Hematopoietic multipotent progenitor cell treated with erythropoietin and hydrocortisone succinate and interleukin-3 and kit ligand, for 17 days (in vitro differentiated cells): ENCODE results near the gene DEFB127.
"Not testable (repeated sequence)": the region's sequence is repeated elsewhere in the genome, so short reads cannot be mapped to it uniquely, and the experiment has no call there.

Experiments used
- DNase-seq: peaks from one replicate; pipeline ENCODE4 v3.0.0-alpha.2; 2015; ENCODE audit warnings: low spot score

The DEFB127 gene

GRCh38 chr20:157154-157553 is at the start of gene DEFB127:
DEFB127 (plus strand) TSS chr20:157454; CDS start chr20:157545, 91 bp downstream.
- no peak for DNase-seq

GRCh38 chr20:112396-112795 is 44.9 kb upstream of the DEFB127 start:
- no peak for DNase-seq

DNA sequence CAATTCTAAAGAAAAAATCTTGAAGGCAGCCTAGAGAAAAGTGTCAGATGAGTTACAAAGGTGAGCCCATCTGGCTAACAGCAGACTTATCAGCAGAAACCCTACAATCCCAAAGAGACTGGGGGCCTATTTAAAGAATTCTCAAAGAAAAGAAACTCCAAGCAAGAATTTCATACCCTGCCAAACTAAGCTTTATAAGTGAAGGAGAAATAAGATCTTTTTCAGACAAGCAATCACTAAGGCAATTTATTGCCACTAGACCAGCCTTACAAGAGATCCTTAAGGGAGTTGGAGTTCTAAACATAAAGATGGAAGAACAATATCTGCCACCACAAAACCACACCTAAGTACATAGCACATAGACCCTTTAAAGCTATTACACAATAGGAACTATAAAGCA is 39.7 kb upstream of the DEFB127 start:
- DNase-seq = no peak

GRCh38 chr20:129786-130323 is 27.4 kb upstream of the DEFB127 start:
- DNase-seq = not testable (repeated sequence)

DNA sequence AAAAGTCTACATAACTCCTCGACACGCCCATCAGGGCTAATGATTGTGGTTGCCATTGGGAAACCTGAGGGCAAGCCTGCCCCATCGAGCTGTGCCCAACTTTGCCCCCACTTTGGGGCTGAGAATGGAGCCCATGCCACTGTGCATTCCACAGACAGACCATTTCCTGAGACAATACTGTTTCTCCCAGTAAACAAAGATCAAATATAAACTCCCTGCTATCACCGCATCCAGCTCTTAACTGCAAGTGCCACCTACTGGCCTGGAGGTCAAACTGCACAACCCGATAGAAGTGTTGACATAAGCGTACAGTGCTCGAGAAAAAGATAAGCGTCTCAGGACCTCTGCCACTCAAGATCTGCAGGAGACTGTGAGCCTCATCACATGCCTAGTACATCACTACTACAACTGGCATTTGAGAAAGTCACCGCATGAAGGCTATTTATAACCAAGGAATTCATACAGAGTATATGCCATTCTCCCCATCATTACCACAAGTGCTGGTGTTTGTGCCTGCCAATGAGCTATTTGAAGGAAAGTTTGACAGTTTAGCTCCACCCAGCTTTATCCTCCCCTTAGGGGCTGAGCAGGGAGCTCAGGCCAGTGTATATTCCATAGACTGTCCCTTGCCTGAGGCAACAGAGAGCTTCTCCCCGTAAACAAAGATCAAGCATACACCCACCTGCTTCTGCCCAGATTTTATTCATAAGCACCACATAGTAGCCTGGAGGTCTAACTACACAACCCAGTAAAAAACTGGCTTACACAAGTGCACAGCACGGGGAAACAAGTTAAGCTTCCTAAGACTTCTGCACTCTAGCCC is 19.4 kb upstream of the DEFB127 start:
- DNase-seq = no peak

DNA sequence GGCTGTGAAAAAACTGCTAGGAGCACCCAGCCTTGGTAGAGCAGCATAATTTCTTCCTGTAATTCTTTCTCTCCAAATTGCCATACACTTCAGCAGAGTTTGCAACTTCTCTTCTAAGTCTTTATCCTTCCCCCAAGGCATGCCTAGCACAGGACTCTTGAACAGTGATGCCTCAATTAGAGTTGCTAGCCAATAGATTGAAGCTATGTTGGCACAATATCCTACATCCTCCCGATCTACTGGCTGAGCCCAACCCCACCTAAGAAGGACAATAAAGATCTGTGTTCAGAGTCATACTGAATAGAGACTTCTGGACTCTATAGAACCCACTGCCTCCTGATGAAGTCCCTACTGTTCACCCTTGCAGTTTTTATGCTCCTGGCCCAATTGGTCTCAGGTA is 15.0 kb upstream of the DEFB127 start, which contains the start of gene DEFB126:
Gene DEFB126, plus strand, starts transcription at position 301 of the 400 bp plus-strand sequence. Its CDS starts 39 bp downstream, at position 340.
- no peak for DNase-seq

- no peak for DNase-seq
Measured at GRCh38 chr20:145877-146276, 11.4 kb upstream of the DEFB127 start.

DNA sequence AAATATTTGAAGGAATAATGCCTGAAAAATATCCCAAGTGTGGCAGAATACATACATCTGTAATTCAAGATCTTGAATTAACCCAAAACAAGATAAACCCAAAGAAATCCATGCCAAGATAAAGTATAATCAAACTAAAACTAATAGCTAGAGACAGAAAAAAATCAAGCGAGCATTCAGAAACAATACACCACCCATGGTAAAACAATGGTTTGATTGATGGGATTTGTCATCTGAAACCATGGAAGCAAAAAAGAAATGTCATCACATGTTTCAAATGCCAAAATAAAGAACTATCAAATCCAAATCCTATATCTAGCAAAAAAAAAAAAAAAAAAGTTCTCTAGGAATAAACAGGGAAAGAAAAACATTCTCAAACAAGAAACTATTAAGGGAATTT is 5.1 kb upstream of the DEFB127 start:
- no peak for DNase-seq

GRCh38 chr20:164618-165017 is 7.4 kb downstream of the DEFB127 start:
- DNase-seq = no peak

GRCh38 chr20:168876-169275 is 11.6 kb downstream of the DEFB127 start:
- no peak for DNase-seq

- DNase-seq = no peak
Measured at GRCh38 chr20:184288-184687, 27.0 kb downstream of the DEFB127 start.

DNA sequence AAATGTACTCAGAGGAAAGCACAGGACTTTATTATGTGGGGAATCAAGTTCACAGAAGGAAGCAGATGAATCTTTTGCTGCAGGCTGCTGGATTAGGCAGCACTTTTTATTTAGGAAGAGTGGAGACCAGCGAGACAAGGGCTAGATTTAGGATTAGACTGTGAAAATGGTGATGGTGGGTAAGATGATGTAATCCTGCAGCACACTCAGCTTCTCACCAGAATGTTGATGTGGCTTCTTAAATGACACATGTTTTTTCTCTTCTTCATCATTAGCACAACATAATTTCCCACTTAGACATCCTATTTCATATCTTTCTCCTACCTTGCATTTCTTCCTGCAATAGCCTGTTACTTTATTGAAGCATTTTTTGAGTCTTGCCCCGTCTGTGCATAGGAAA is 30.5 kb downstream of the DEFB127 start:
- no peak for DNase-seq

- DNase-seq = no peak
Measured at GRCh38 chr20:189611-190010, 32.4 kb downstream of the DEFB127 start, which contains the start of gene DEFB128. DEFB128 (minus strand) TSS chr20:189711; CDS start chr20:189623, 88 bp downstream.

GRCh38 chr20:198225-198624 is 41.0 kb downstream of the DEFB127 start:
- no peak for DNase-seq

DNA sequence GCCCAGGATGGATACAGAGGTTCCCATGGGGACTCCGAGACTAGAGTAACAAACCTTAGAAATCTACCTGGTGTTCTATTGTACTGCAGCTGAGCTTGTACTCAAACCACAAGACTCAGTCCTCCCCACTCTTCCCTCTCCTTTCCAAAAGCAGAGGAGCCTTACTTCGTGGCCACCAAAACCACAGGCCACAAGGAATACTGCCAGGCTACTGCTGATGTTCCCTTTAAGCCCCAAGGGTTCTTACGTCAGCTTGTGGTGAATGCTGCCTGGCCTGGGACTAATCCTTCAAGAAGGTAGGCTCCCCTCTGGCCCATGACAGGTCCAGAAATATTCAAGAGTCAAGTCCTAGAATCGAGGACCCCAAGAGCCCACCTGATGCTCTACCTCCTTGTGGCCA is 42.7 kb downstream of the DEFB127 start:
- no peak for DNase-seq

- DNase-seq = not testable (repeated sequence)
Measured at GRCh38 chr20:203630-204029, 46.4 kb downstream of the DEFB127 start.
